Measurements from ENCODE around the gene LITAF. TPM values are rescaled to one million over a fixed set of nuclear protein-coding genes. Genes with fewer than 3 reads are reported as not detected.
"Not testable (repeated sequence)": the region's sequence is repeated elsewhere in the genome, so short reads cannot be mapped to it uniquely, and the experiment has no call there.

Gene LITAF
- total RNA-seq, 5 donors from 2014 or later (not counting 1 experiment from before 2014, with no cell fraction given): 150 to 256 (median 161) TPM

DNA sequence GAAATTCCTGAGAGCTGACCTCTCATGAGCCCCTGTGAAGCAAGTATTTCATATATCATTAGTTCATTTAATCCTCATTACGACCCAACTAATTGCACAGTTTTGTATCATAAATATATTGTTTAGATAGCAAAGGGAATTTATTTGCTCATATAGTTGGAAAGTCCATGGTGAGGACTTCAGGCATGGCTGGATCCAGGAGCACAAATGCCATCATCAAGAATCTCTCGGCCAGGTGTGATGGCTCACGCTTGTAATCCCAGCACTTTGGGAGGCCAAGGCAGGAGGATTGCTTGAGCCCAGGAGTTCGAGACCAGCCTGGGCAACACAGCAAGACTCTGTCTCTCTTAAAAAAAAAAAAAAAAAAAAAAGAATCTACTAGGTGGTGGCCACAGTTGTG is 17.6 kb upstream of the LITAF start:
- peaks cover 5 to 19% (median 10%) of the 10 kb centered on the region in 3 donors for H3K4me1 Mint-ChIP-seq
- not testable (repeated sequence) for H3K27ac ChIP-seq (ENCODE audit: low read length)

DNA sequence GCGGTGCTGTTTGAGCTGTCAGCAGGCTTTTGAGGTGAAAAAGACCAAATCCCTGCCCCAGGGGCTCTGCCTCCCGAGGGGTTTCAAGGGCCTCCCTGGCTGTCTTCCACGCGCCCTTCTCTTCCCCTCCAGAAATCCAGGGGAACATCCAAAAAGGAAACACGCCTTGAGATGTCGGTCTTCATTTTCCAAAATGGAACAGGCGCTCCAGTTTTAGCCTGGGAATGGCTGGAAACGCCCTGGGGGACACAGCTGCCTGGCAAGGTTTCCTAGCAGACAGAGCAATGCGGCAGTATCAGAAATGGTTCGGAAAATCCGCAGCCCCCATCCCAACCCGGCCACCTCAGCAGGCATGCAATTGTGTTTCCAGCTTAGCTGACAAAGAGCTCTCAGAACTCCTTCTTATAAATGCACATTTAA is 16.6 kb upstream of the LITAF start:
- no peaks in the 10 kb centered on the region for H3K9me3 Mint-ChIP-seq
- H3K27ac Mint-ChIP-seq: no peak overlapping the region
- POLR2A ChIA-PET: interaction anchor here in 1 of 2 donors (0.5 to 1.0 kb wide), 3 partner anchors 10 to 48 kb away, joined by 3 to 4 read pairs (median 3); no protein-coding TSS in a partner anchor
- Histone ChIP-seq H3K27me3 (replicated peaks in 1 of 2; ENCODE audit: control insufficient read depth in 2 of 2, extremely low read depth in 1 of 2, insufficient read depth in 2 of 2, low read length in 1 of 2) (peaks cover 0 to 18% of the 10 kb centered on the region in 2 experiments), H3K36me3 (ENCODE audit: control insufficient read depth in 2 of 2, extremely low read depth in 1 of 2, insufficient read depth in 1 of 2, low read length in 1 of 2) (no peaks in the 10 kb centered on the region), H3K27ac (ENCODE audit: low read length) (no peak overlapping the region), H3K4me3 (ENCODE audit: control insufficient read depth in 1 of 2, extremely low read depth in 1 of 2, low read length in 1 of 2) (no peak overlapping the region), H3K9me3 (no peaks in the 10 kb centered on the region), H3K4me1 (ENCODE audit: control insufficient read depth in 1 of 2, extremely low read depth in 1 of 2, insufficient read depth in 2 of 2, low read length in 2 of 2) (no peaks in the 10 kb centered on the region)
- H3K27me3 Mint-ChIP-seq: no peaks in the 10 kb centered on the region
- no peak for DNase-seq
- CTCF ChIA-PET: interaction anchor here in 1 of 2 donors (0.6 to 0.7 kb wide), 2 partner anchors 16 to 49 kb away, joined by 4 to 5 read pairs; no protein-coding TSS in a partner anchor
- no peaks in the 10 kb centered on the region for H3K36me3 Mint-ChIP-seq
- no peak overlapping the region for H3K4me3 Mint-ChIP-seq
- ATAC-seq (replicated peaks in 1 of 4): no peak
- 84% methylated on average over 9 of the region's 12 CpGs for WGBS (ENCODE audit: insufficient coverage)
- H3K4me1 Mint-ChIP-seq: peaks cover under 1 to 12% (median 5%) of the 10 kb centered on the region in 3 donors

More for the DNA sequence above, 17.6 kb upstream of the LITAF start:
- H3K4me3 Mint-ChIP-seq; H3K27ac Mint-ChIP-seq; ATAC-seq (replicated peaks in 1 of 4); DNase-seq; H3K27me3 Mint-ChIP-seq; H3K4me1 ChIP-seq (ENCODE audit: control insufficient read depth in 1 of 2, extremely low read depth in 1 of 2, insufficient read depth in 2 of 2, low read length in 2 of 2); H3K9me3 Mint-ChIP-seq; H3K9me3 ChIP-seq; POLR2A ChIA-PET; H3K36me3 Mint-ChIP-seq; H3K4me3 ChIP-seq (ENCODE audit: control insufficient read depth in 1 of 2, extremely low read depth in 1 of 2, low read length in 1 of 2); CTCF ChIA-PET; H3K36me3 ChIP-seq (ENCODE audit: control insufficient read depth in 2 of 2, extremely low read depth in 1 of 2, insufficient read depth in 1 of 2, low read length in 1 of 2): not testable (repeated sequence)
- 100% methylated on average over 2 of the region's 4 CpGs for WGBS (ENCODE audit: insufficient coverage)
- peaks cover 0 to 18% of the 10 kb centered on the region in 2 experiments for H3K27me3 ChIP-seq (replicated peaks in 1 of 2; ENCODE audit: control insufficient read depth in 2 of 2, extremely low read depth in 1 of 2, insufficient read depth in 2 of 2, low read length in 1 of 2)

GRCh38 chr16:11602321-11602720 is 15.6 kb upstream of the LITAF start:
- DNase-seq (no peak), ATAC-seq (replicated peaks in 1 of 4) (no peak)
- no peak overlapping the region for H3K4me3 ChIP-seq (ENCODE audit: control insufficient read depth in 1 of 2, extremely low read depth in 1 of 2, low read length in 1 of 2)
- H3K4me1 ChIP-seq (ENCODE audit: control insufficient read depth in 1 of 2, extremely low read depth in 1 of 2, insufficient read depth in 2 of 2, low read length in 2 of 2): peaks cover 0 to 6% of the 10 kb centered on the region in 2 experiments
- POLR2A ChIA-PET: interaction anchor here in 1 of 2 donors (0.6 to 1.0 kb wide), 2 partner anchors 20 to 381 kb away, joined by 3 to 5 read pairs; no protein-coding TSS in a partner anchor
- H3K4me1 Mint-ChIP-seq: peaks cover 7 to 22% (median 8%) of the 10 kb centered on the region in 3 donors
- H3K36me3 Mint-ChIP-seq: no peaks in the 10 kb centered on the region
- no peak overlapping the region for H3K4me3 Mint-ChIP-seq
- 97% methylated on average over 4 of the region's 7 CpGs for WGBS (ENCODE audit: insufficient coverage)
- no peaks in the 10 kb centered on the region for H3K9me3 ChIP-seq
- no peak overlapping the region for H3K27ac ChIP-seq (ENCODE audit: low read length)
- no peaks in the 10 kb centered on the region for H3K36me3 ChIP-seq (ENCODE audit: control insufficient read depth in 2 of 2, extremely low read depth in 1 of 2, insufficient read depth in 1 of 2, low read length in 1 of 2)
- H3K27ac Mint-ChIP-seq: no peak overlapping the region
- CTCF ChIA-PET: interaction anchor here in 1 of 2 donors (0.7 kb wide), 1 partner anchor 15 kb away, joined by 4 read pairs; no protein-coding TSS in a partner anchor
- H3K27me3 Mint-ChIP-seq: no peaks in the 10 kb centered on the region
- no peaks in the 10 kb centered on the region for H3K9me3 Mint-ChIP-seq
- peaks cover 0 to 18% of the 10 kb centered on the region in 2 experiments for H3K27me3 ChIP-seq (replicated peaks in 1 of 2; ENCODE audit: control insufficient read depth in 2 of 2, extremely low read depth in 1 of 2, insufficient read depth in 2 of 2, low read length in 1 of 2)

- no peak overlapping the region for H3K4me3 Mint-ChIP-seq
- CTCF ChIA-PET: no interaction called here
- H3K27ac Mint-ChIP-seq: no peak overlapping the region
- no peaks in the 10 kb centered on the region for H3K36me3 Mint-ChIP-seq
- Histone ChIP-seq H3K4me1 (ENCODE audit: control insufficient read depth in 1 of 2, extremely low read depth in 1 of 2, insufficient read depth in 2 of 2, low read length in 2 of 2) (peaks cover 2 to 10% of the 10 kb centered on the region in 2 experiments), H3K27me3 (replicated peaks in 1 of 2; ENCODE audit: control insufficient read depth in 2 of 2, extremely low read depth in 1 of 2, insufficient read depth in 2 of 2, low read length in 1 of 2) (peaks cover 0 to 18% of the 10 kb centered on the region in 2 experiments), H3K36me3 (ENCODE audit: control insufficient read depth in 2 of 2, extremely low read depth in 1 of 2, insufficient read depth in 1 of 2, low read length in 1 of 2) (no peaks in the 10 kb centered on the region), H3K27ac (ENCODE audit: low read length) (no peak overlapping the region), H3K4me3 (ENCODE audit: control insufficient read depth in 1 of 2, extremely low read depth in 1 of 2, low read length in 1 of 2) (no peak overlapping the region), H3K9me3 (no peaks in the 10 kb centered on the region)
- DNase-seq: no peak
- H3K27me3 Mint-ChIP-seq: no peaks in the 10 kb centered on the region
- 88% methylated on average over 4 of the region's 8 CpGs for WGBS (ENCODE audit: insufficient coverage)
- H3K4me1 Mint-ChIP-seq: peaks cover 11 to 26% (median 12%) of the 10 kb centered on the region in 3 donors
- POLR2A ChIA-PET: no interaction called here
- ATAC-seq (replicated peaks in 1 of 4): no peak
- no peaks in the 10 kb centered on the region for H3K9me3 Mint-ChIP-seq
Observed at GRCh38 chr16:11601911-11602310, 15.2 kb upstream of the LITAF start.

DNA sequence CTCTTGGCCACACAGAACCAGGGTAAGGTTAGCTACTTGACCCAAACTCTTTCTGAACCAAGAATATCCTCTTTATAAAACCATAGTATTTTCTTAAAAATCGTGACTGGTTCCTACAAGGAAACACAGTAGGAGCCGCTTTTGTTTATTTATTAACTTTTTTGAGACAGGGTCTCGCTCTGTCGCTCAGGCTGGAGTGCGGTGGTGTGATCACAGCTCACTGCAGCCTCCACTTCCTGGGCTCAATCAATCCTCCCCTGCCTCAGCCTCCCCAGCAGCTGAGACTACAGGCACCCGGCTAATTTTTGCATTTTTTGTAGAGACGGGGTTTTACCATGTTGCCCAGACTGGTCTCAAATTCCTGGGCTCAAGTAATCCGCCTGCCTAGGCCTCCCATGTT is 14.7 kb upstream of the LITAF start:
- Mint-ChIP-seq H3K27ac (no peak overlapping the region), H3K4me3 (no peak overlapping the region), H3K36me3 (no peaks in the 10 kb centered on the region), H3K4me1 (peaks cover 14 to 30% (median 14%) of the 10 kb centered on the region in 3 donors), H3K9me3 (no peaks in the 10 kb centered on the region), H3K27me3 (no peaks in the 10 kb centered on the region)
- Histone ChIP-seq H3K27me3 (replicated peaks in 1 of 2; ENCODE audit: control insufficient read depth in 2 of 2, extremely low read depth in 1 of 2, insufficient read depth in 2 of 2, low read length in 1 of 2) (peaks cover 0 to 18% of the 10 kb centered on the region in 2 experiments), H3K4me3 (ENCODE audit: control insufficient read depth in 1 of 2, extremely low read depth in 1 of 2, low read length in 1 of 2) (no peak overlapping the region), H3K4me1 (ENCODE audit: control insufficient read depth in 1 of 2, extremely low read depth in 1 of 2, insufficient read depth in 2 of 2, low read length in 2 of 2) (peaks cover 4 to 13% of the 10 kb centered on the region in 2 experiments), H3K9me3 (no peaks in the 10 kb centered on the region), H3K27ac (ENCODE audit: low read length) (no peak overlapping the region), H3K36me3 (ENCODE audit: control insufficient read depth in 2 of 2, extremely low read depth in 1 of 2, insufficient read depth in 1 of 2, low read length in 1 of 2) (no peaks in the 10 kb centered on the region)
- ATAC-seq (replicated peaks in 1 of 4): no peak
- WGBS (ENCODE audit: insufficient coverage): 53% methylated on average over 3 of the region's 8 CpGs
- ChIA-PET POLR2A (no interaction called here), CTCF (no interaction called here)
- DNase-seq: no peak

- POLR2A ChIA-PET: no interaction called here
Observed at GRCh38 chr16:11599579-11599978, 12.9 kb upstream of the LITAF start.

More at GRCh38 chr16:11599579-11599978, 12.9 kb upstream of the LITAF start:
- peaks cover 19 to 30% (median 20%) of the 10 kb centered on the region in 3 donors for H3K4me1 Mint-ChIP-seq
- no peak overlapping the region for H3K27ac ChIP-seq (ENCODE audit: low read length)
- DNase-seq (no peak), ATAC-seq (replicated peaks in 1 of 4) (no peak)
- H3K4me3 ChIP-seq (ENCODE audit: control insufficient read depth in 1 of 2, extremely low read depth in 1 of 2, low read length in 1 of 2): no peak overlapping the region
- no peaks in the 10 kb centered on the region for H3K36me3 Mint-ChIP-seq
- no peaks in the 10 kb centered on the region for H3K9me3 Mint-ChIP-seq
- CTCF ChIA-PET: interaction anchor here in 1 of 2 donors (0.5 to 0.9 kb wide), 2 partner anchors 45 to 117 kb away, joined by 5 to 6 read pairs; no protein-coding TSS in a partner anchor
- H3K27me3 ChIP-seq (replicated peaks in 1 of 2; ENCODE audit: control insufficient read depth in 2 of 2, extremely low read depth in 1 of 2, insufficient read depth in 2 of 2, low read length in 1 of 2): peaks cover 0 to 12% of the 10 kb centered on the region in 2 experiments
- no peaks in the 10 kb centered on the region for H3K9me3 ChIP-seq
- no peaks in the 10 kb centered on the region for H3K27me3 Mint-ChIP-seq
- H3K36me3 ChIP-seq (ENCODE audit: control insufficient read depth in 2 of 2, extremely low read depth in 1 of 2, insufficient read depth in 1 of 2, low read length in 1 of 2): no peaks in the 10 kb centered on the region
- no peak overlapping the region for H3K4me3 Mint-ChIP-seq
- peaks cover 4 to 17% of the 10 kb centered on the region in 2 experiments for H3K4me1 ChIP-seq (ENCODE audit: control insufficient read depth in 1 of 2, extremely low read depth in 1 of 2, insufficient read depth in 2 of 2, low read length in 2 of 2)
- WGBS (ENCODE audit: insufficient coverage): 81% methylated on average over 3 of the region's 4 CpGs
- peak overlapping the region in 1 of 2 donors; percentile 48 for H3K27ac Mint-ChIP-seq
